Mononuclear cell (primary cell): ENCODE results near the gene CHAF1A. TPM values are rescaled to one million over a fixed set of nuclear protein-coding genes. Genes with fewer than 3 reads are reported as not detected.

Experiments
- H3K27me3 ChIP-seq: 2 replicates; pipeline ENCODE4 v1.6.0; 2011; ENCODE audit warnings: low read length, control low read depth; ENCODE audit not compliant: insufficient read depth
- H3K4me1 ChIP-seq: 2 replicates; pipeline ENCODE4 v1.5.1; 2011; ENCODE audit warnings: mild to moderate bottlenecking, low read length, control low read depth; ENCODE audit not compliant: insufficient read depth
- H3K4me3 ChIP-seq: 2 replicates; pipeline ENCODE4 v1.5.1; 2011; ENCODE audit warnings: mild to moderate bottlenecking, low read length, moderate library complexity
- H3K9me3 ChIP-seq: 2 replicates; pipeline ENCODE4 v1.5.1; 2011; ENCODE audit warnings: low read depth, mild to moderate bottlenecking, control low read depth, low read length
- total RNA-seq: library from RNA; depleted of rRNA; stranded (reverse); fragments of >200 nt; gene quantifications from one replicate; pipeline ENCODE4 v1.2.3, GENCODE V29; 2012

The CHAF1A gene
- total RNA-seq, 1 donor: 12.2 TPM

- Histone ChIP-seq H3K4me3 (no peak overlapping the region), H3K4me1 (peaks cover 92% of the 10 kb centered on the region)
Observed at GRCh38 chr19:4372165-4373012, 30.1 kb upstream of the CHAF1A start.

GRCh38 chr19:4373013-4373367 lies 29.4 kb upstream of the CHAF1A start:
- Histone ChIP-seq H3K9me3 (no peaks in the 10 kb centered on the region), H3K27me3 (no peaks in the 10 kb centered on the region), H3K4me3 (no peak overlapping the region), H3K4me1 (peaks cover 94% of the 10 kb centered on the region)

More at GRCh38 chr19:4372165-4373012, 30.1 kb upstream of the CHAF1A start:
- Histone ChIP-seq H3K9me3 (no peaks in the 10 kb centered on the region), H3K27me3 (no peaks in the 10 kb centered on the region)

- Histone ChIP-seq H3K4me1 (peaks cover 93% of the 10 kb centered on the region), H3K27me3 (no peaks in the 10 kb centered on the region), H3K4me3 (no peak overlapping the region), H3K9me3 (no peaks in the 10 kb centered on the region)
Observed at GRCh38 chr19:4373601-4374497, 28.6 kb upstream of the CHAF1A start.

GRCh38 chr19:4374498-4375163 lies 27.8 kb upstream of the CHAF1A start:
- Histone ChIP-seq H3K4me3 (no peak overlapping the region), H3K27me3 (no peaks in the 10 kb centered on the region), H3K4me1 (peaks cover 93% of the 10 kb centered on the region), H3K9me3 (no peaks in the 10 kb centered on the region)

GRCh38 chr19:4375164-4376027 lies 27.0 kb upstream of the CHAF1A start:
- Histone ChIP-seq H3K4me1 (peaks cover 93% of the 10 kb centered on the region), H3K27me3 (no peaks in the 10 kb centered on the region)

GRCh38 chr19:4376028-4376670 lies 26.3 kb upstream of the CHAF1A start:
- no peak overlapping the region for H3K4me3 ChIP-seq
- no peaks in the 10 kb centered on the region for H3K27me3 ChIP-seq
- H3K9me3 ChIP-seq: no peaks in the 10 kb centered on the region
- H3K4me1 ChIP-seq: peaks cover 93% of the 10 kb centered on the region

More at GRCh38 chr19:4375164-4376027, 27.0 kb upstream of the CHAF1A start:
- H3K4me3 ChIP-seq: no peak overlapping the region
- no peaks in the 10 kb centered on the region for H3K9me3 ChIP-seq

- Histone ChIP-seq H3K9me3 (no peaks in the 10 kb centered on the region), H3K27me3 (no peaks in the 10 kb centered on the region), H3K4me3 (no peak overlapping the region), H3K4me1 (peaks cover 90% of the 10 kb centered on the region)
Observed at GRCh38 chr19:4376671-4376990, 25.8 kb upstream of the CHAF1A start.

GRCh38 chr19:4376991-4377781 lies 25.3 kb upstream of the CHAF1A start:
- peaks cover 87% of the 10 kb centered on the region for H3K4me1 ChIP-seq
- no peaks in the 10 kb centered on the region for H3K27me3 ChIP-seq
- no peak overlapping the region for H3K4me3 ChIP-seq
- no peaks in the 10 kb centered on the region for H3K9me3 ChIP-seq

GRCh38 chr19:4378886-4379285 lies 23.6 kb upstream of the CHAF1A start:
- no peak overlapping the region for H3K4me3 ChIP-seq
- no peaks in the 10 kb centered on the region for H3K9me3 ChIP-seq
- H3K27me3 ChIP-seq: no peaks in the 10 kb centered on the region
- peaks cover 71% of the 10 kb centered on the region for H3K4me1 ChIP-seq

- no peaks in the 10 kb centered on the region for H3K27me3 ChIP-seq
- H3K9me3 ChIP-seq: no peaks in the 10 kb centered on the region
- peaks cover 64% of the 10 kb centered on the region for H3K4me1 ChIP-seq
- no peak overlapping the region for H3K4me3 ChIP-seq
Observed at GRCh38 chr19:4379383-4380253, 22.8 kb upstream of the CHAF1A start.

- Histone ChIP-seq H3K27me3 (no peaks in the 10 kb centered on the region), H3K4me1 (peaks cover 57% of the 10 kb centered on the region), H3K9me3 (no peaks in the 10 kb centered on the region), H3K4me3 (no peak overlapping the region)
Observed at GRCh38 chr19:4380254-4380727, 22.1 kb upstream of the CHAF1A start.

- Histone ChIP-seq H3K9me3 (no peaks in the 10 kb centered on the region), H3K4me3 (no peak overlapping the region), H3K4me1 (peaks cover 21% of the 10 kb centered on the region), H3K27me3 (no peaks in the 10 kb centered on the region)
Observed at GRCh38 chr19:4385291-4386040, 17.0 kb upstream of the CHAF1A start.
